Hematopoietic multipotent progenitor cell treated with erythropoietin and hydrocortisone succinate and interleukin-3 and kit ligand, for 6 days (in vitro differentiated cells): ENCODE data around the gene OR56B4.
"Not testable (repeated sequence)": the region's sequence is repeated elsewhere in the genome, so short reads cannot be mapped to it uniquely, and the experiment has no call there.

ENCODE experiments used
- DNase-seq: peaks from one replicate; pipeline ENCODE4 v3.0.0-alpha.2; 2015

The OR56B4 gene, protein sequence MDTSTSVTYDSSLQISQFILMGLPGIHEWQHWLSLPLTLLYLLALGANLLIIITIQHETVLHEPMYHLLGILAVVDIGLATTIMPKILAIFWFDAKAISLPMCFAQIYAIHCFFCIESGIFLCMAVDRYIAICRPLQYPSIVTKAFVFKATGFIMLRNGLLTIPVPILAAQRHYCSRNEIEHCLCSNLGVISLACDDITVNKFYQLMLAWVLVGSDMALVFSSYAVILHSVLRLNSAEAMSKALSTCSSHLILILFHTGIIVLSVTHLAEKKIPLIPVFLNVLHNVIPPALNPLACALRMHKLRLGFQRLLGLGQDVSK

DNA sequence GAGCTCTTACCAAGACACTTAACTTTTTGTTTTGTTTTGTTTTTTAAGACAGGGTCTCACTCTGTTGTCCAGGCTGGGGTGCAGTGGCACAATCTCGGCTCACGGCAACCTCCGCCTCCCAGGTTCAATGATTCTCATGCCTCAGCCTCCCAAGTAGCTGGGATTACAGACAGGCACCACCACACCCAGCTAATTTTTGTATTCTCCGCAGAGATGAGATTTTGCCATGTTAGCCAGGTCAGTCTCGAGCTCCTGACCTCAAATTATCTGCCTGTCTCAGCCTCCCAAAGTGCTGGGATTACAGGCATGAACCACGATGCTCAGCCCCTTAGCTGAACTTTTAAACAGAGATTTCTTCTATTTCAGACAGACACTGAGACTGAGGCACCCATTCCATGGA is at the start of gene OR56B4:
TSS of gene OR56B4 (plus strand) at position 301 of the 400 bp plus-strand sequence. CDS start at position 396, 95 bp downstream.
- DNase-seq = not testable (repeated sequence)

- DNase-seq = no peak
These were observed 46.0 kb upstream of the OR56B4 start for GRCh38 chr11:6061475-6061874.

DNA sequence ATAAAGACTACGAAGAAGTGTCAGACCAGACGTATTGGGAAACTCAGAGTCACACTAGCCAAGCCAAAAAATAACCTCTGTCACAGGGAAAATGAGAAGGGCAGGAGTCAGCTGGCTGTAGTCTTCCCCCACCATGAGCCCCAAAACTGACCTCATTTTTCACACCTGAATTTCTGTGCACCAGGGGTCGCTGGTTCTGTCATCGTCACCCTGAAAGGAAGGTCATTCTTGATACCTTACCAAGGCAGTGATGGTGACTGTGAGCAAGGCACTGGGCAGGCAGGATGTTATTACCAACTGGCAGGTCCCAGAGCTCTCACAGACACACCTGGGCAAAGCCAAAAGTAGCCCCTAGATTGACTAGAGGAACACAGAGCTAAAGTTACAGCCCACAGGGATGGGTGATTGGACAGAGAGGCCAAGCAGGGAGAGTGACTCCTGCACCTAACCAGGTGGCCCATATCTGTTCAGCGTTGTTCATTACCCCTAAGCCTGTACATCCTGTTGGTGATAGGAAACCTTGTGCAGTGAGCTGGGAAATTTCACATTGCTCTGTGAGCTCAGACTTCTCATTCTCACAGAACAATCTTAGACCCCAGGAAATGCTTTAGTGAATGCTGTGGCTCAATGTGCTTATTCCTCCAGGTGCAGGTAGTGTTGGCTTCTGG is 44.7 kb upstream of the OR56B4 start:
- DNase-seq = no peak

DNA sequence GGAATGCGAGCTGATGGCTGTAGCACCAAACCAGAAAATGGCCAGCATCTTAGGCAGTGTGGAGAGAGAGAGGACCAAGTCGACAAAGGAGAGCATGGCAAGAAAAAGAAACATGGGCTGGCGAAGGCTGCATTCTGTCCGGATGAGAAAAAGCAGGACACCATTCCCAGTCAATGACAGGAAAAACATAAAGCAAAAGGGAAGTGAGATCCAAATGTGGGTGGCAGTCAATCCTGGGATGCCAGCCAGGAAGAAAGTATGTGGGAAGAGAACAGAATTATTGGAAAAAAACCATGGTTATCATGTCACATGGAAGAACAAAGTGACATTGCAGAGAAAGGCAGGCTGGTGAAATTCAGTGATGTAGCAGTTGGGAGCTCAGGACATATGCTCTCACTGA is 40.0 kb upstream of the OR56B4 start:
- DNase-seq = no peak

- not testable (repeated sequence) for DNase-seq
These were observed 31.0 kb upstream of the OR56B4 start for GRCh38 chr11:6076443-6076842.

DNA sequence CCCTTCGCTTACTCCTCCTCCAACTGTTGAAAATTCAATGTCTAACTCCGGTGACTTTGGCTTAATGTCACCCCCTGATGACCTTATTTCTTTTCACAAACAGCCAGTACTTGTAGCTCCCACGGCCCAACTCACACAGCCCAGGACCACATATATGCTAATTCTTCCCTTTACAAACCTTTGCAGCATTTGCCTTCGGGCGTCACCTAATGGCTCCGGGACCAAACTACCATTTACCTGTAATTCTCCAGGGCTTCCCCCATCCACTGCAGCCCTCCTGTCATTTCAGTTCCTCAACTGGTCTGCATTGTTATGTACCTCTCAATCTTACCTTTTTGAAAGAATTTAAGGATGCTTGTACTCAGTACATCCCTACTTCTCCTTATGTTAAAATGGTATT is 29.8 kb upstream of the OR56B4 start:
- DNase-seq = no peak

- DNase-seq = no peak
These were observed 28.0 kb upstream of the OR56B4 start for GRCh38 chr11:6079463-6079862.

- DNase-seq = no peak
These were observed 24.4 kb upstream of the OR56B4 start for GRCh38 chr11:6083129-6083528.

GRCh38 chr11:6084587-6084986 is 22.9 kb upstream of the OR56B4 start:
- DNase-seq = no peak

DNA sequence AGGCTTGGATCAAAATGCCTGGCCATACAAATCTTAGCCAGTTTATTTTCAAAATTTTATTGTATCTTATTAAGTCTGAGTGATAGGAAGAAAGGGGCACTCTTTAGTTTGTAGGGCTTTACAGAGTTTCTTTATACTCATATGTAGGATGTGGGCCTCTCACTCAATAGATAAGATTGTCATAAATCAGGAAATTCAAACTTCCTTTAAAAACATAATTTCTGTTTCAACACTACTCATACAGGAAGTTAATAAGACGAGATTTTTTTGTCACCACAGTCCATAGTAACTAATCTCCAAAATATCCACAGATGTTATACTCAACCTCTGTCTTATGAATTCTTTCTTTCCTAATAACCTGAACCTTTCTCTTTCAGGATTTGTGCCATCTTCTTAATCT is 13.3 kb upstream of the OR56B4 start:
- DNase-seq = peak; percentile 2

DNA sequence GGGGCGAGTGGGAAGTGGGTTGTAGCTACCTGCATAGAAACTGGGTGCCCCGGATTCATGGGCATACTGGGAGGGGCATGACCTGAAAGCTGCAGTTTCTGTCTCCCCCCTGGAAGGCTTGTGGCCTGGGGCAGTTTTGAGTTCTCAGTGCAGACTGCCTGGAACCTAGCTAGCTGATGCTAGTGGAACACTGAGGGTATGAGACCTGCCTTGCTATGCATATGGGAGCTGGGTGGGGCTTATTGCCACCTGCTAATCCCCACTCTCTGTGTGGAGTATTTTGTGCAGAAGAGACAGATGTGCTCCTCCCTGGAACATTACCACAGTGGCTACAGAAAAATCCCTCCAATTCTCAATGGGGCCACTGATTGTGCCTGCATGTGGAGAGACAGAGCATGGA is 11.7 kb upstream of the OR56B4 start:
- DNase-seq = no peak

GRCh38 chr11:6096417-6096816 is 11.1 kb upstream of the OR56B4 start:
- DNase-seq = no peak

- DNase-seq = peak; percentile 2
These were observed 7.9 kb upstream of the OR56B4 start for GRCh38 chr11:6099577-6099976.

DNA sequence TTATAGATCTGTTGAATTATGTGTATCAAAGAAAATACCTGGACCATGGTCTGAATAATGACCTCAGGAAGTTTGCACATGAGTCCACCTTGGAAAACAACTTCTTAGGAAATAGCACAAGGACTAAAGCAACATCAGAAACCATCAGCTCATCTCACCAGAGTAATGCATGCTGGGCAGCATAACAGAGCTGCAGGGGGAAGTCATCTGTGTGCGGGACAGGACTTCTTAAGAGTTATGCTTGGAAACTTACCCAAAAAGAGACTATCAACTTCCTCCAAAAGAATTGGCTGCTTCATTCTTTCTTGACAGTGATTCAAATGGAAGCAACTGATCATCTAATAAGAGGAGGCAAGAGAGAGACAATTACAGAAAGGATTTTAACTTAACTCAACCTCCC is 2.5 kb downstream of the OR56B4 start:
- DNase-seq = no peak

GRCh38 chr11:6111673-6112072 is 4.2 kb downstream of the OR56B4 start:
- no peak for DNase-seq

DNA sequence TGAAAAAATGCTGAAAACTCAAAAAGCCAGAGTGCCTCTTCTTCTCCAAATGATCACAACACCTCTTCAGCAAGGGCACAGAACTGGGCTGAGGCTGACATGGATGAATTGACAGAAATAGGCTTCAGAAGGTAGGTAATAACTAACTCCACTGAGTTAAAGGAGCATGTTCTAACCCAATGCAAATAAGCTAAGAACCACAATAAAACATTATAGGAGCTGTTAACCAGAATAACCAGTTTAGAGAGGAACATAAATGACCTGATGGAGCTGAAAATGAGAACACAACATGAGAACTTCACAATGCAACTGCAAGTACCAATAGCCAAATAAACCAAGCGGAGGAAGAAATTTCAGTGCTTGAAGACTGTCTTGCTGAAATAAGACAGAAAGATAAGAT is 9.2 kb downstream of the OR56B4 start:
- no peak for DNase-seq

GRCh38 chr11:6124245-6124644 is 16.8 kb downstream of the OR56B4 start:
- DNase-seq = no peak

GRCh38 chr11:6127881-6128280 is 20.4 kb downstream of the OR56B4 start:
- DNase-seq = peak; percentile 58

DNA sequence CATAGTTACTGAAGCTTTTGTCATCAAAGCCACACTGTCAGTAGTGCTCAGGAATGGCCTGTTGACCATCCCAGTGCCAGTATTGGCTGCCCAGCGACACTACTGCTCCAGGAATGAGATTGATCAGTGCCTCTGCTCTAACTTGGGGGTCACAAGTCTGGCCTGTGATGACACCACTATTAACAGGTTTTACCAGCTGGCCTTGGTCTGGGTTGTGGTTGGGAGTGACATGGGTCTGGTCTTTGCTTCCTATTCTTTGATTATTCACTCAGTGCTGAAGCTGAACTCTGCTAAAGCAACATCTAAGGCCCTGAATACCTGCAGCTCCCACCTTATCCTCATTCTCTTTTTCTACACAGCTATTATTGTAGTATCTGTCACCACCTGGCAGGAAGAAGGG is 21.5 kb downstream of the OR56B4 start:
- DNase-seq = no peak

GRCh38 chr11:6129635-6130034 is 22.2 kb downstream of the OR56B4 start:
- peak; percentile 29 for DNase-seq

DNA sequence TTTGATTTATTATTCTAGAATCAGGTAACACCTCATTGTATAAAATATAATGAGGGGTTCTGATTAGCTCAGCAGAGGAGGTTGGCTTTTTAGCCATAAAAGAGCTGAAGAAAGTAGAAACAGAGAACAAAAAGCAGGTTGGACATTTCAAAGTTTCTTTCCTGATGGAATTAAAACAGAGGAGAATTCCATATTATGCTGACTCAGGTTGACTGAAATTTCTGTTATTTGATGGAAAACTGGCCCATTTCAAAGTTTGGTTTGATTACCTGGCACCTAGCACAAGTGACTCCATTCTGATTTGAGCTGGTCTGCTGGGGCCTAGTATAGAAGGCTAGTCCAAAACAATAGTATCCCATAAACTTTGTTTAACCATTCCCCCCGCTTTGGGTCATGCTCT is 24.9 kb downstream of the OR56B4 start:
- no peak for DNase-seq

DNA sequence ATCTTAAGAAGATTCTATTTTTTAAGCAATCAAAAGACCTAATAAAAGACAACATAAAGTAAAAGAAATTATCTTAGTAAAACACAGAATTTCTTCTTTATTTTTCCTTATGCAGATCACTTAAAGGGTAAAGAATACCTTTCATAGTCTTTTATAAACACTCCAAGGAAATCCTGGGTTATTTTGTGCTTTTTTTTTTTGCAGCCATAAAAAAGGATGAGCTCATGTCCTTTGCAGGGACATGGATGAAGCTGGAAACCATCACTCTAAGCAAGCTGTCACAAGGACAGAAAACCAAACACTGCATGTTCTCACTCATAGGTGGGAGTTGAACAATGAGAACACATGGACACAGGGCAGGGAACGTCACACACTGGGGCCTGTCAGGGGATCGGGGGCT is 28.5 kb downstream of the OR56B4 start:
- not testable (repeated sequence) for DNase-seq

GRCh38 chr11:6142936-6143335 is 35.5 kb downstream of the OR56B4 start:
- no peak for DNase-seq

DNA sequence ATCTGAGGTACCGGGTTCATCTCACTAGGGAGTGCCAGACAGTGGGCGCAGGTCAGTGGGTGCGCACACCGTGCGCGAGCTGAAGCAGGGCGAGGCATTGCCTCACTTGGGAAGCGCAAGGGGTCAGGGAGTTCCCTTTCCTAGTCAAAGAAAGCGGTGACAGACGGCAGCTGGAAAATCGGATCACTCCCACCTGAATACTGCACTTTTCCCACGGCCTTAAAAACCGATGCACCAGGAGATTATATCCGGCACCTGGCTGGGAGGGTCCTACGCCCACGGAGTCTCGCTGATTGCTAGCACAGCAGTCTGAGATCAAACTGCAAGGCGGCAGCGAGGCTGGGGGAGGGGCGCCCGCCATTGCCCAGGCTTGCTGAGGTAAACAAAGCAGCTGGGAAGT is 36.3 kb downstream of the OR56B4 start:
- not testable (repeated sequence) for DNase-seq

GRCh38 chr11:6151117-6151516 is 43.6 kb downstream of the OR56B4 start:
- peak; percentile 9 for DNase-seq
